Liver (tissue), 9 donors: ENCODE measurements around the gene ADSS2. TPM values are rescaled to one million over a fixed set of nuclear protein-coding genes. Genes with fewer than 3 reads are reported as not detected.

ENCODE experiments used
- DNase-seq: peaks from one replicate; pipeline ENCODE4 v3.0.0-alpha.2; 2017; ENCODE audit warnings: low spot score
- H3K27ac ChIP-seq, 2 donors: one replicate each; pipeline ENCODE4 v1.7.0; 2013; ENCODE audit warnings: inconsistent platforms in 2 of 2, low read length in 2 of 2, control low read depth in 1 of 2, low read depth in 1 of 2, mild to moderate bottlenecking in 1 of 2
- H3K27me3 ChIP-seq, 4 donors: one replicate each; pipeline versions ENCODE4 v1.6.1 to v1.7.0; 2013; ENCODE audit warnings: low read length in 3 of 4, inconsistent platforms in 1 of 4, mild to moderate bottlenecking in 1 of 4, moderate library complexity in 1 of 4; ENCODE audit not compliant: control insufficient read depth in 4 of 4, insufficient read depth in 4 of 4
- H3K36me3 ChIP-seq, 4 donors: one replicate each; pipeline versions ENCODE4 v1.6.1 to v1.7.0; 2013; ENCODE audit warnings: low read length in 3 of 4, mild to moderate bottlenecking in 3 of 4, low read depth in 1 of 4, moderate library complexity in 1 of 4; ENCODE audit not compliant: control insufficient read depth in 4 of 4, insufficient read depth in 3 of 4
- H3K4me1 ChIP-seq, 4 donors: one replicate each; pipeline versions ENCODE4 v1.6.1 to v1.7.0; 2013; ENCODE audit warnings: low read length in 3 of 4, mild to moderate bottlenecking in 3 of 4, moderate library complexity in 1 of 4; ENCODE audit not compliant: control insufficient read depth in 4 of 4, insufficient read depth in 4 of 4
- H3K4me3 ChIP-seq, 3 donors: one replicate each; pipeline versions ENCODE4 v1.6.1 to v1.7.0; 2013; ENCODE audit warnings: low read length in 3 of 3, control low read depth in 1 of 3, low read depth in 1 of 3, mild to moderate bottlenecking in 1 of 3
- H3K9ac ChIP-seq, 2 donors: one replicate each; pipeline ENCODE4 v1.7.0; 2013; ENCODE audit warnings: low read length in 2 of 2, mild to moderate bottlenecking in 2 of 2, moderate library complexity in 2 of 2, control low read depth in 1 of 2, low read depth in 1 of 2
- H3K9me3 ChIP-seq, 4 donors: one replicate each; pipeline versions ENCODE4 v1.6.1 to v1.7.0; 2013; ENCODE audit warnings: low read length in 3 of 4; ENCODE audit not compliant: control insufficient read depth in 4 of 4
- EGR1 ChIP-seq, 2 donors: IDR thresholded peaks; 2 replicates each; pipeline ENCODE4 v1.6.1; 2016 to 2018; ENCODE audit warnings: antibody characterized with exemption in 2 of 2, low read depth in 2 of 2
- HNF4A ChIP-seq, 2 donors: conservative IDR thresholded peaks; 2 replicates each; pipeline ENCODE4 v1.6.1; 2016; ENCODE audit warnings: antibody characterized with exemption in 2 of 2, mild to moderate bottlenecking in 2 of 2
- HNF4G ChIP-seq: IDR thresholded peaks from 2 replicates; pipeline ENCODE4 v1.6.1; 2016; ENCODE audit warnings: antibody characterized with exemption
- NR2F2 ChIP-seq: IDR thresholded peaks from 2 replicates; pipeline ENCODE4 v1.6.1; 2016; ENCODE audit warnings: antibody characterized with exemption
- RXRA ChIP-seq, 2 donors: IDR thresholded peaks; 2 replicates each; pipeline ENCODE4 v1.6.1; 2017 to 2018; ENCODE audit warnings: antibody characterized with exemption in 2 of 2, mild to moderate bottlenecking in 1 of 2
- TAF1 ChIP-seq: conservative IDR thresholded peaks from 2 replicates; pipeline ENCODE4 v1.6.1; 2016; ENCODE audit warnings: antibody characterized with exemption, mild to moderate bottlenecking
- WGBS: extraction: QIAGEN DNeasy Blood & Tissue Kit; methylation state at CpG from one replicate; pipeline ENCODE4 v1.1.7; 2013; 5-methylcytosine and 5-hydroxymethylcytosine counted together
- polyA plus RNA-seq, 2 donors: library from polyadenylated mRNA; stranded (reverse) in 1 of 2; unstranded in 1 of 2; fragments of 200-250 nt in 1 of 2; fragments of >200 nt in 1 of 2; fragmentation: Nextera tagmentation in 1 of 2; extraction: Ambion mirVana in 1 of 2; gene quantifications; one replicate each; pipeline versions ENCODE4 v1.2.1 to v1.2.3, GENCODE V29; 2013 to 2015
- total RNA-seq, 2 donors: library from RNA; depleted of rRNA; stranded (reverse); fragments of >200 nt; gene quantifications; one replicate each; pipeline ENCODE4 v1.2.3, GENCODE V29; 2014
- TF ChIP-seq, protein P1 (sequence below): IDR thresholded peaks from 2 replicates; pipeline ENCODE4 v1.6.1; 2016; ENCODE audit warnings: antibody characterized with exemption
- TF ChIP-seq, protein P2 (sequence below): IDR thresholded peaks from 2 replicates; pipeline ENCODE4 v1.6.1; 2016; ENCODE audit warnings: antibody characterized with exemption, mild to moderate bottlenecking
- TF ChIP-seq, protein P3 (sequence below): IDR thresholded peaks from 2 replicates; pipeline ENCODE4 v1.6.1; 2016; ENCODE audit warnings: antibody characterized with exemption
- TF ChIP-seq, protein P4 (sequence below): IDR thresholded peaks from 2 replicates; pipeline ENCODE4 v1.6.1; 2016; ENCODE audit warnings: antibody characterized with exemption
- donor health status: healthy.
- donor health status: healthy.
- donor health status: healthy.
- donor health status: healthy.
- donor health status: healthy.

ADSS2 gene
- total and polyA plus RNA-seq, 4 donors = 7.3 to 17.3 (median 12.6) TPM

DNA sequence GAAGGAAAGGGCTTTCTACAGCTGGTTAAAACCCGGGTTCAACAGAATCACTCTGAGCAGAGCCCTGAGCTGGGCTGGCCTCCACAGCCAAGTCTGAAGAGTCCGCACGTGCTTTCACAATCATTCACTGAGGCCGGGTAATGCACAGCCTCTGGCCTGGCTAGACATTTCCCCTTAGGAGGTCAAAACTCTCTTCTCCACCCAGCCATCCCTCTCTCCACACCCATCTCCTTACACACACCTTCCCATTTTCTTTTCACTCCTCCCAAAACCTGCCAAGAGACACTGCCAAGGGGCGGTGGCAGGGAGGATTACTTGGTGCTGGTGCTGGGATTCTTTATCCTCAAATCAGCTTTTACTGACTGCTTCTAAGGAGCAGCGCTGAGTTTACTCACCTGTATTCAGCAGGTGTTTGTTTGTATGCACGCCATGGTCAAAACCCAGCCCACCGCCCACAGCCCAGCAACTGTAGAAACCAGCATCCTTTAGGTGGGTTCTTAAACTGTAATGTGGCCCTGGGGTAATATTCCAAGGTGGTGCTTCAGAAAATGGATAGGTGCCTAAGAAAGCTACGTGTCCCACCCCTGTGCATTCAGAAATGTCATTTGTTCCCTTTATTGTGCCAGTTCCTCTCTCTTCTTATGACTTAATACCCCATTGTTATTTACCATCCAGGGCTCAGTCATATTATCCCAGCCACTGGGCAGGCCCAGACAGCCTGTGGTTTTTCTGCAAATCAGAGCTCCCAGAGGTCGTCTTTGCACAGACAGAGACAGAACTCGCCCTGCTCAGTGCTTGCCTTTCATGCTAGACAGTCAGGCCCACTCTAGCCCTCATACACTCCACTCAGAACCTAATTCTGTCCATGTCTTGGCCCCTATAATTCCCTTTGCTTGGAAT lies 80.2 kb downstream of the ADSS2 start:
- no peaks in the 10 kb centered on the region for H3K9me3 ChIP-seq

DNA sequence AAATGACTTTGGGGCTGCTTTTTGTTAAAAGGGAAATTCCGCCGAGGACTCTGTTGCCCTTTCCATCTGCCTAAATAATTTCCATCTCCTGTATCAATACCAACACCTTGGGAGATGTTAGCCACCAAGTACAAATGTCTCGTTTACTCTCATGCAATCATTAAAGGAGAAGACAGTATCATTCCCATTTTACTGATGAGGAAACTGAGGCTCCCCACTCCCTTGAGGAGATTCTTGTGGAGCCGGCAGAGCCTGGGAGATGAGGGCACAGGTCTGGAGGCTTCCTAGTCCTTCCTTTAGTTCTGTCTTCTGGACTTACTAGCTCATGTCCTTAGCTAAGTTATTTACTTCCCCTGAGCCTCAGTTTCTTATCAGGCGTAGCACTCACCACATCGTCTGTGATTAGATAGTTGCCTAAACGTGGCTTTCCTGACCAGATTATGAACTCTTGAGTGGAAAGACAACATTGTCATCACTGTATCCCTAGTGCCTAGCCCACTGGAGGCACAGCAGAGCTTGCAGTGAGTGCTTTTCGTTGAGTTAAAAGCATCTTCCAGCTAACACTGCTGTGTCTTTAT lies 81.6 kb downstream of the ADSS2 start:
- Histone ChIP-seq H3K9me3 (no peaks in the 10 kb centered on the region), H3K4me1 (no peaks in the 10 kb centered on the region), H3K27ac (no peak overlapping the region), H3K4me3 (no peak overlapping the region), H3K27me3 (peaks cover 0 to 3% (median 0%) of the 10 kb centered on the region in 4 donors), H3K9ac (no peak overlapping the region), H3K36me3 (no peaks in the 10 kb centered on the region)
- 59% methylated on average over 8 of the region's 8 CpGs for WGBS
- no peak for DNase-seq
- TF ChIP-seq, protein P1, sequence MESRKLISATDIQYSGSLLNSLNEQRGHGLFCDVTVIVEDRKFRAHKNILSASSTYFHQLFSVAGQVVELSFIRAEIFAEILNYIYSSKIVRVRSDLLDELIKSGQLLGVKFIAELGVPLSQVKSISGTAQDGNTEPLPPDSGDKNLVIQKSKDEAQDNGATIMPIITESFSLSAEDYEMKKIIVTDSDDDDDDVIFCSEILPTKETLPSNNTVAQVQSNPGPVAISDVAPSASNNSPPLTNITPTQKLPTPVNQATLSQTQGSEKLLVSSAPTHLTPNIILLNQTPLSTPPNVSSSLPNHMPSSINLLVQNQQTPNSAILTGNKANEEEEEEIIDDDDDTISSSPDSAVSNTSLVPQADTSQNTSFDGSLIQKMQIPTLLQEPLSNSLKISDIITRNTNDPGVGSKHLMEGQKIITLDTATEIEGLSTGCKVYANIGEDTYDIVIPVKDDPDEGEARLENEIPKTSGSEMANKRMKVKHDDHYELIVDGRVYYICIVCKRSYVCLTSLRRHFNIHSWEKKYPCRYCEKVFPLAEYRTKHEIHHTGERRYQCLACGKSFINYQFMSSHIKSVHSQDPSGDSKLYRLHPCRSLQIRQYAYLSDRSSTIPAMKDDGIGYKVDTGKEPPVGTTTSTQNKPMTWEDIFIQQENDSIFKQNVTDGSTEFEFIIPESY = no peak
- no peak for TF ChIP-seq NR2F2
- TF ChIP-seq, protein P2, sequence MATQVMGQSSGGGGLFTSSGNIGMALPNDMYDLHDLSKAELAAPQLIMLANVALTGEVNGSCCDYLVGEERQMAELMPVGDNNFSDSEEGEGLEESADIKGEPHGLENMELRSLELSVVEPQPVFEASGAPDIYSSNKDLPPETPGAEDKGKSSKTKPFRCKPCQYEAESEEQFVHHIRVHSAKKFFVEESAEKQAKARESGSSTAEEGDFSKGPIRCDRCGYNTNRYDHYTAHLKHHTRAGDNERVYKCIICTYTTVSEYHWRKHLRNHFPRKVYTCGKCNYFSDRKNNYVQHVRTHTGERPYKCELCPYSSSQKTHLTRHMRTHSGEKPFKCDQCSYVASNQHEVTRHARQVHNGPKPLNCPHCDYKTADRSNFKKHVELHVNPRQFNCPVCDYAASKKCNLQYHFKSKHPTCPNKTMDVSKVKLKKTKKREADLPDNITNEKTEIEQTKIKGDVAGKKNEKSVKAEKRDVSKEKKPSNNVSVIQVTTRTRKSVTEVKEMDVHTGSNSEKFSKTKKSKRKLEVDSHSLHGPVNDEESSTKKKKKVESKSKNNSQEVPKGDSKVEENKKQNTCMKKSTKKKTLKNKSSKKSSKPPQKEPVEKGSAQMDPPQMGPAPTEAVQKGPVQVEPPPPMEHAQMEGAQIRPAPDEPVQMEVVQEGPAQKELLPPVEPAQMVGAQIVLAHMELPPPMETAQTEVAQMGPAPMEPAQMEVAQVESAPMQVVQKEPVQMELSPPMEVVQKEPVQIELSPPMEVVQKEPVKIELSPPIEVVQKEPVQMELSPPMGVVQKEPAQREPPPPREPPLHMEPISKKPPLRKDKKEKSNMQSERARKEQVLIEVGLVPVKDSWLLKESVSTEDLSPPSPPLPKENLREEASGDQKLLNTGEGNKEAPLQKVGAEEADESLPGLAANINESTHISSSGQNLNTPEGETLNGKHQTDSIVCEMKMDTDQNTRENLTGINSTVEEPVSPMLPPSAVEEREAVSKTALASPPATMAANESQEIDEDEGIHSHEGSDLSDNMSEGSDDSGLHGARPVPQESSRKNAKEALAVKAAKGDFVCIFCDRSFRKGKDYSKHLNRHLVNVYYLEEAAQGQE = no peak
- TF ChIP-seq, protein P3, sequence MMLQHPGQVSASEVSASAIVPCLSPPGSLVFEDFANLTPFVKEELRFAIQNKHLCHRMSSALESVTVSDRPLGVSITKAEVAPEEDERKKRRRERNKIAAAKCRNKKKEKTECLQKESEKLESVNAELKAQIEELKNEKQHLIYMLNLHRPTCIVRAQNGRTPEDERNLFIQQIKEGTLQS = no peak
- TF ChIP-seq HNF4G = no peak
- no peak for TF ChIP-seq RXRA (IDR thresholded peaks at IDR 0.05)
- TF ChIP-seq, protein P4, sequence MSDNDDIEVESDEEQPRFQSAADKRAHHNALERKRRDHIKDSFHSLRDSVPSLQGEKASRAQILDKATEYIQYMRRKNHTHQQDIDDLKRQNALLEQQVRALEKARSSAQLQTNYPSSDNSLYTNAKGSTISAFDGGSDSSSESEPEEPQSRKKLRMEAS = no peak
- no peak for TF ChIP-seq EGR1 (IDR thresholded peaks at IDR 0.05; ENCODE audit: low read depth in 2 of 2)

More for the DNA sequence above, 80.2 kb downstream of the ADSS2 start:
- Histone ChIP-seq H3K9ac (no peak overlapping the region), H3K27ac (no peak overlapping the region), H3K4me3 (no peak overlapping the region), H3K27me3 (peaks cover 0 to 3% (median 0%) of the 10 kb centered on the region in 4 donors), H3K36me3 (no peaks in the 10 kb centered on the region), H3K4me1 (no peaks in the 10 kb centered on the region)
- WGBS = 80% methylated on average over 11 of the region's 11 CpGs
- TF ChIP-seq TAF1 = no peak
- no peak for TF ChIP-seq RXRA (IDR thresholded peaks at IDR 0.05)
- TF ChIP-seq, protein P1 = no peak
- TF ChIP-seq HNF4A (conservative IDR thresholded peaks at IDR 0.05) = no peak
- no peak for DNase-seq
